GM19468 (cell line): ENCODE data around the gene SPDYE18.
"Not testable (repeated sequence)": the region's sequence is repeated elsewhere in the genome, so short reads cannot be mapped to it uniquely, and the experiment has no call there.

ENCODE experiments used
- ATAC-seq: cut with Tn5 transposase; IDR thresholded peaks from one replicate; pipeline ENCODE4 v1.9.1; 2021; ENCODE audit warnings: mild to moderate bottlenecking, moderate library complexity, moderate number of reproducible peaks; ENCODE audit not compliant: unreplicated experiment; ENCODE audit errors: extremely low read depth

The SPDYE18 gene

GRCh38 chr7:77062557-77062956 is at the start of gene SPDYE18:
Gene SPDYE18 (minus strand): TSS chr7:77062558. CDS start chr7:77060512, 2,046 bp downstream.
- not testable (repeated sequence) for ATAC-seq

- not testable (repeated sequence) for ATAC-seq
Observed at GRCh38 chr7:77108362-77108761, 46.0 kb upstream of the SPDYE18 start.

GRCh38 chr7:77107659-77108058 is 45.3 kb upstream of the SPDYE18 start:
- ATAC-seq, result not testable (repeated sequence)

GRCh38 chr7:77105904-77106303 is 43.5 kb upstream of the SPDYE18 start:
- not testable (repeated sequence) for ATAC-seq

- ATAC-seq, result not testable (repeated sequence)
Observed at GRCh38 chr7:77102671-77103070, 40.3 kb upstream of the SPDYE18 start.

- ATAC-seq, result not testable (repeated sequence)
Observed at GRCh38 chr7:77101187-77101586, 38.8 kb upstream of the SPDYE18 start.

GRCh38 chr7:77100501-77100900 is 38.1 kb upstream of the SPDYE18 start:
- ATAC-seq, result not testable (repeated sequence)

GRCh38 chr7:77092301-77092700 is 29.9 kb upstream of the SPDYE18 start:
- not testable (repeated sequence) for ATAC-seq

GRCh38 chr7:77082192-77082591 is 19.8 kb upstream of the SPDYE18 start:
- not testable (repeated sequence) for ATAC-seq

GRCh38 chr7:77080236-77080635 is 17.9 kb upstream of the SPDYE18 start:
- ATAC-seq, result not testable (repeated sequence)

GRCh38 chr7:77079624-77080023 is 17.3 kb upstream of the SPDYE18 start:
- ATAC-seq, result not testable (repeated sequence)

GRCh38 chr7:77079112-77079511 is 16.8 kb upstream of the SPDYE18 start:
- not testable (repeated sequence) for ATAC-seq

GRCh38 chr7:77077060-77077459 is 14.7 kb upstream of the SPDYE18 start:
- ATAC-seq, result not testable (repeated sequence)

GRCh38 chr7:77074786-77075396 is 12.5 kb upstream of the SPDYE18 start:
- ATAC-seq, result not testable (repeated sequence)

GRCh38 chr7:77071108-77071507 is 8.8 kb upstream of the SPDYE18 start:
- not testable (repeated sequence) for ATAC-seq

GRCh38 chr7:77065869-77066268 is 3.5 kb upstream of the SPDYE18 start:
- not testable (repeated sequence) for ATAC-seq

- not testable (repeated sequence) for ATAC-seq
Observed at GRCh38 chr7:77063732-77064131, 1.4 kb upstream of the SPDYE18 start.

- ATAC-seq, result not testable (repeated sequence)
Observed at GRCh38 chr7:77032261-77032660, 30.1 kb downstream of the SPDYE18 start, which contains the start of gene SPDYE17. Gene SPDYE17 (minus strand): TSS chr7:77032361. CDS start chr7:77030570, 1,791 bp downstream.

GRCh38 chr7:77026349-77026748 is 36.0 kb downstream of the SPDYE18 start:
- not testable (repeated sequence) for ATAC-seq

GRCh38 chr7:77010074-77010680 is 52.2 kb downstream of the SPDYE18 start:
- ATAC-seq, result not testable (repeated sequence)

- ATAC-seq, result not testable (repeated sequence)
Observed at GRCh38 chr7:77008000-77008399, 54.4 kb downstream of the SPDYE18 start.
